Pancreas (tissue), 10 donors: ENCODE results near the gene ELP5. TPM values are rescaled to one million over a fixed set of nuclear protein-coding genes. Genes with fewer than 3 reads are reported as not detected.

Source experiments
- ATAC-seq, 4 donors: fragments of 200-7000 bp; cut with Tn5 transposase; one replicate each; pipeline versions ENCODE4 v1.8.0 to v1.9.1; 2020; ENCODE audit warnings: mild to moderate bottlenecking in 4 of 4, moderate library complexity in 4 of 4
- DNase-seq, 6 donors: peaks; one replicate each; pipeline ENCODE4 v3.0.0-alpha.2; 2020
- FAIRE-seq: peaks from 2 replicates; lab custom pipeline; 2012; peaks lifted over from hg19 to GRCh38; lab: Jason Lieb, UNC
- H3K27ac ChIP-seq, 4 donors: fragments of 200-600 bp; sonication (generic); 1 replicate in 3 of 4; 2 replicates in 1 of 4; pipeline versions ENCODE4 v1.5.0 to v1.8.0; 2020
- H3K27me3 ChIP-seq, 4 donors: fragments of 200-600 bp; one replicate each; pipeline ENCODE4 v1.8.0; 2021
- H3K36me3 ChIP-seq, 3 donors: fragments of 200-600 bp; sonication (generic) in 1 of 3; one replicate each; pipeline versions ENCODE4 v1.5.0 to v1.8.0; 2020 to 2021
- H3K4me1 ChIP-seq, 3 donors: fragments of 200-600 bp; one replicate each; pipeline ENCODE4 v1.8.0; 2021
- H3K4me3 ChIP-seq, 4 donors: fragments of 200-600 bp; sonication (generic) in 2 of 4; one replicate each; pipeline versions ENCODE4 v1.5.0 to v1.8.0; 2020 to 2021
- H3K9me3 ChIP-seq, 4 donors: fragments of 200-600 bp; one replicate each; pipeline ENCODE4 v1.8.0; 2021
- CTCF ChIP-seq, 4 donors: fragments of 200-600 bp; sonication (generic) in 3 of 4; IDR thresholded peaks; one replicate each; pipeline versions ENCODE4 v1.5.0 to v1.8.0; 2021; ENCODE audit warnings: antibody characterized with exemption in 4 of 4
- WGBS, 2 donors: extraction: QIAGEN DNeasy Blood & Tissue Kit; methylation state at CpG; one replicate each; pipeline ENCODE4 v1.1.7; 2013; 5-methylcytosine and 5-hydroxymethylcytosine counted together
- intact Hi-C, 3 donors: fragments of 100-400 bp; cut with DNase I; formaldehyde crosslinking; loops; one replicate each; pipeline versions ENCODE4 v1.11.1 to v1.14.2; 2022
- polyA plus RNA-seq, 2 donors: library from polyadenylated mRNA; stranded (reverse); fragments of 200-250 nt; gene quantifications; one replicate each; pipeline ENCODE4 v1.2.3, GENCODE V29; 2013
- total RNA-seq, 6 donors: library from RNA; stranded (reverse); fragmentation: NEBNext Ultra II Directional in 4 of 6; extraction: Animal tissue kit (Norgen Biotek cat#: 25700) in 4 of 6; gene quantifications; one replicate each; pipeline versions ENCODE4 v1.2.1 to v1.2.4, GENCODE V29; 2021 to 2023
- donor health status: healthy with polysubstance abuse.
- donor health status: DM: no; HTN: no; CAD: no; lungs with moderate emphysema.
- donor health status: DM: no; HTN: no; CAD: no.
- donor health status: control.
- donor health status: control.
- donor health status: Bipolar disorder and iron deficiency.
- donor health status: DM: yes; HTN: yes; CAD: no.
- donor health status: DM: no; HTN: no; CAD: no.
- donor health status: DM: no; HTN: no; CAD: no.
- donor health status: DM: yes; HTN: yes; CAD: no.

Gene ELP5
- total and polyA plus RNA-seq, 8 donors: 11.7 to 41.1 (median 19.5) TPM

DNA sequence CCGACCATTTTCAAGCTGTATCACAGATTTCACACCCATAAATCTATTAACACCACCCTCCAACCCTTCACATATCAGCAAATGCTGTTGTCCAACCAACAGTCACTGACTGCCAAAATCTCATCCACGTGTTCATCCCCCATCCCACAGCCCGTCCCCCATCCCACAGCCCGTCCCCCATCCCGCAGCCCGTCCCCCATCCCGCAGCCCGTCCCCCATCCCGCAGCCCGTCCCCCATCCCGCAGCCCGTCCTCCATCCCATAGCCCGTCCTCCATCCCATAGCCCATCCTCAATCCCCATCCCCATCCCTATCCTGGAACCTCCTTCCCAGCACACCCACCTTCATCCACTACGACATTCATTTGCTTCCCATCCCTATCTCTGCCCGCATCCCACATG, 46.5 kb upstream of the ELP5 start:
- no peak for ATAC-seq
- Histone ChIP-seq H3K4me3 (peak overlapping the region in 2 of 4 donors; percentile 31 to 46), H3K27me3 (no peaks in the 10 kb centered on the region), H3K9me3 (no peaks in the 10 kb centered on the region), H3K27ac (no peak overlapping the region), H3K4me1 (no peaks in the 10 kb centered on the region), H3K36me3 (no peaks in the 10 kb centered on the region)
- TF ChIP-seq CTCF (IDR thresholded peaks at IDR 0.05): no peak
- FAIRE-seq: no peak
- intact Hi-C loops: no loop called here
- DNase-seq: peak in 2 of 6 donors; percentile 9 to 16
- 53 to 57% methylated on average over 14 to 15 of the region's 15 CpGs for WGBS, 2 donors

DNA sequence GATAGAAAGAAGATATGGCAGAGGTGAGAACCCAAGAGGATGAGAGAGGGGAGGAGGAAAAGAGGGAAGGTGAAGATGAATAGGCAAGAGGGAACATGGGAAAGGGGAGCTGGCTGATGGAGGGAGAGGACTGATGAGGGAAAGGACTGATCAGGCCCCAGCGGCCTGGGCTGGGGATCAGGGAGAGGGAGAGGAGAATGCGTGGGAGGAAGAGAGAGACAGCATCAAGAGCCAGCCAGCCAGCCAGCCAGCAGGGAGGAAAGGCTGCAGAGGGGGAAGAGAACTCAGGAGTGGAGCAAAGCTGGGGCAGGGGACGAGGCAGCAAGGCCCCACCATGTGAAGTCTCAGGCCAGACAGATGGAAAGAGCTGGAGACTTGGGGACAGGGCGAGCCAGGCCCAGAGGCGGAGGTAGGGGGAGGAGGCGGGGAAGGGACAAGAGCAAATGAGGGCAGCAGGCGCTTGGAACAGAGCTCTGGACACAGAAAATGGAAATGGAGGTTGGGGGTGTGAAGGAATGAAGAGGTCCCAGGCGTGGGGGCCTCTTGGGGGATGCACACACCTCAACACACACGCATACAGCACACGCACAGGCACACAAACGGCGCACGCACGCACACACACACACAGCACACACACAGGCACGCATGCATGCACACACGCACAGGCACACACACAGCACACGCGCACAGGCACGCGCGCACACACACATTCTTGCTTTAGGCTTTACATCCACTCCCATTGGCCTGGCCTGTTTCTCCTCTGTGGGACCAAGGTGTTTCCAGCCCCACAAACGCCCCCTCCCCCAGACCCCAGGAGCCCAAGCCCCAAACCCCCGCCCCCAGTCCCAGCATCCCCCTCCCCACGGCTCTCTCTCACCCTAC, 44.7 kb upstream of the ELP5 start:
- ATAC-seq (no peak), DNase-seq (peak in 2 of 6 donors; percentile 12 to 44), FAIRE-seq (no peak)
- H3K36me3 ChIP-seq: no peaks in the 10 kb centered on the region
- H3K4me3 ChIP-seq: no peak overlapping the region
- TF ChIP-seq CTCF (IDR thresholded peaks at IDR 0.05): no peak
- H3K4me1 ChIP-seq: no peaks in the 10 kb centered on the region
- WGBS, 2 donors: 81 to 82% methylated on average over 23 to 24 of the region's 24 CpGs
- H3K27ac ChIP-seq: no peak overlapping the region
- no peaks in the 10 kb centered on the region for H3K9me3 ChIP-seq
- intact Hi-C loops: no loop called here
- H3K27me3 ChIP-seq: no peaks in the 10 kb centered on the region

DNA sequence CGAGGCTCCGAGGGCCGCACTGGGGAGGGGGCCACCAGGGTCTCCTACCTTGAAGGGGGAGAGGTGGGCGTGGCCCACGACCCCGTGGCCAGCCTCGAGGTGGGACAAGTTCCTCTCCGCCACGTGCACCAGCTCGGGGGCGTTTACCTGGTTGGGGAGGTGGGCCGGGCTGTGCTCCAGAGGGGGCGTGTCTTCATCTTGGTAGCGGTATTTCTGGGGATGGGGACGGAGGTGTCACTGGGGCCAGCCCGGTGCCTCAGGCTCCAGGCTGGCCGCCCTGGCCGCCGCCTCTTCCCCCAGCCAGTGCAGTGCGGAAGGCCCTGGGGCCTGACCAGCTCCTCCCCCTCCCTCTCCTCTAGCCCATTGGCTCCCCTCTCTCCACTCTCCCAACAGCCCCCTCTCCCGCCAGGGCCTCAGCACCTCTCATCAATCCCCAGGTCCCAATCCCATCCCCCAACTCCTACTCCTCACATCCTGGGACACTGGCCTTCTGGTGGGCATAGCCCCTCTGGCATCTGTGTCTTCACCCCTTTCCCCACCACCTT, 43.9 kb upstream of the ELP5 start:
- no peak overlapping the region for H3K27ac ChIP-seq
- no peak for TF ChIP-seq CTCF (IDR thresholded peaks at IDR 0.05)
- no peaks in the 10 kb centered on the region for H3K4me1 ChIP-seq
- 56 to 59% methylated on average over 16 to 21 of the region's 21 CpGs for WGBS, 2 donors
- DNase-seq: peak in 3 of 6 donors; percentile 19 to 77 (median 55)
- H3K36me3 ChIP-seq: no peaks in the 10 kb centered on the region
- H3K9me3 ChIP-seq: no peaks in the 10 kb centered on the region
- H3K27me3 ChIP-seq: no peaks in the 10 kb centered on the region
- H3K4me3 ChIP-seq: no peak overlapping the region
- no peak for FAIRE-seq
- intact Hi-C loops: no loop called here
- ATAC-seq: no peak

- Histone ChIP-seq H3K9me3 (no peaks in the 10 kb centered on the region), H3K4me3 (no peak overlapping the region), H3K36me3 (no peaks in the 10 kb centered on the region), H3K4me1 (no peaks in the 10 kb centered on the region), H3K27me3 (no peaks in the 10 kb centered on the region), H3K27ac (no peak overlapping the region)
- WGBS, 2 donors: 80 to 82% methylated on average over 9 of the region's 9 CpGs
- ATAC-seq: no peak
- TF ChIP-seq CTCF (IDR thresholded peaks at IDR 0.05): no peak
- DNase-seq: peak in 1 of 6 donors; percentile 8
- intact Hi-C loops: no loop called here
- no peak for FAIRE-seq
These were observed 43.1 kb upstream of the ELP5 start for GRCh38 chr17:7208754-7209460.
